H9 (cell line): ENCODE results near the gene RPL37. TPM values are rescaled to one million over a fixed set of nuclear protein-coding genes. Genes with fewer than 3 reads are reported as not detected.

ENCODE experiments used
- DNase-seq: peaks from one replicate; pipeline ENCODE4 v3.0.0-alpha.2; 2017
- H2AFZ ChIP-seq: one replicate; pipeline ENCODE4 v1.6.1; 2013; ENCODE audit warnings: mild to moderate bottlenecking, low read length, control low read depth, moderate library complexity
- H2AK5ac ChIP-seq: 2 replicates; pipeline ENCODE4 v1.6.1; 2013; ENCODE audit warnings: low read length, control low read depth, mixed read lengths; ENCODE audit not compliant: insufficient read length
- H2BK120ac ChIP-seq: one replicate; pipeline ENCODE4 v1.6.1; 2013; ENCODE audit warnings: low read depth, mild to moderate bottlenecking, low read length, control low read depth, inconsistent platforms; ENCODE audit not compliant: poor library complexity, severe bottlenecking
- H2BK12ac ChIP-seq: 2 replicates; pipeline ENCODE4 v1.6.1; 2013; ENCODE audit warnings: low read length, control low read depth, mixed read lengths, low read depth; ENCODE audit not compliant: insufficient read length
- H2BK15ac ChIP-seq: 2 replicates; pipeline ENCODE4 v1.6.1; 2013; ENCODE audit warnings: low read depth, low read length, control low read depth
- H2BK20ac ChIP-seq: one replicate; pipeline ENCODE4 v1.6.1; 2013; ENCODE audit warnings: low read depth, mild to moderate bottlenecking, low read length, control low read depth, inconsistent platforms; ENCODE audit not compliant: poor library complexity, severe bottlenecking
- H2BK5ac ChIP-seq: 2 replicates; pipeline ENCODE4 v1.6.1; 2013; ENCODE audit warnings: low read length, control low read depth, mixed read lengths; ENCODE audit not compliant: insufficient read length
- H3K14ac ChIP-seq: 2 replicates; pipeline ENCODE4 v1.6.1; 2013; ENCODE audit warnings: low read length, control low read depth; ENCODE audit not compliant: insufficient read depth
- H3K18ac ChIP-seq: 2 replicates; pipeline ENCODE4 v1.6.1; 2013; ENCODE audit warnings: low read depth, mild to moderate bottlenecking, mixed read lengths, low read length, control low read depth; ENCODE audit not compliant: insufficient read length
- H3K23ac ChIP-seq: 2 replicates; pipeline ENCODE4 v1.6.1; 2013; ENCODE audit warnings: low read length, control low read depth, mixed read lengths, low read depth; ENCODE audit not compliant: insufficient read length
- H3K23me2 ChIP-seq: 2 replicates; pipeline ENCODE4 v1.6.1; 2013; ENCODE audit warnings: low read depth, mild to moderate bottlenecking, mixed read lengths, low read length, control low read depth; ENCODE audit not compliant: insufficient read length, poor library complexity, severe bottlenecking
- H3K27ac ChIP-seq: 2 replicates; pipeline ENCODE4 v1.5.1; 2013; ENCODE audit warnings: low read length, control low read depth, mixed read lengths, low read depth; ENCODE audit not compliant: insufficient read length
- H3K27me3 ChIP-seq: 2 replicates; pipeline ENCODE4 v1.6.1; 2013; ENCODE audit warnings: low read length, control low read depth, inconsistent platforms; ENCODE audit not compliant: insufficient read depth
- H3K4ac ChIP-seq: 2 replicates; pipeline ENCODE4 v1.6.1; 2013; ENCODE audit warnings: low read depth, mild to moderate bottlenecking, control low read depth, inconsistent platforms, low read length, moderate library complexity
- H3K4me1 ChIP-seq: 2 replicates; pipeline ENCODE4 v1.6.1; 2013; ENCODE audit warnings: low read length, control low read depth, inconsistent platforms; ENCODE audit not compliant: insufficient read depth
- H3K4me2 ChIP-seq: 2 replicates; pipeline ENCODE4 v1.6.1; 2013; ENCODE audit warnings: low read length, control low read depth, mixed read lengths; ENCODE audit not compliant: insufficient read length, insufficient read depth
- H3K56ac ChIP-seq: 2 replicates; pipeline ENCODE4 v1.6.1; 2013; ENCODE audit warnings: low read depth, mild to moderate bottlenecking, mixed read lengths, low read length, control low read depth; ENCODE audit not compliant: insufficient read length
- H3K79me1 ChIP-seq: 2 replicates; pipeline ENCODE4 v1.6.1; 2013; ENCODE audit warnings: low read depth, mild to moderate bottlenecking, moderate library complexity, low read length, control low read depth, inconsistent platforms; ENCODE audit not compliant: insufficient read depth, poor library complexity, severe bottlenecking
- H3K79me2 ChIP-seq: 2 replicates; pipeline ENCODE4 v1.6.1; 2013; ENCODE audit warnings: low read length, control low read depth, inconsistent platforms; ENCODE audit not compliant: insufficient read depth
- H3K9ac ChIP-seq: 2 replicates; pipeline ENCODE4 v1.6.1; 2013; ENCODE audit warnings: low read length, control low read depth, mixed read lengths; ENCODE audit not compliant: insufficient read length; ENCODE audit errors: extremely low read depth
- H3K9me3 ChIP-seq: one replicate; pipeline ENCODE4 v1.6.1; 2013; ENCODE audit warnings: low read depth, low read length, inconsistent platforms; ENCODE audit not compliant: control insufficient read depth
- H3T11ph ChIP-seq: one replicate; pipeline ENCODE4 v1.6.1; 2013; ENCODE audit warnings: mild to moderate bottlenecking, low read length, control low read depth, inconsistent platforms
- H4K20me1 ChIP-seq: one replicate; pipeline ENCODE4 v1.6.1; 2013; ENCODE audit not compliant: control insufficient read depth, insufficient read length, insufficient read depth
- H4K5ac ChIP-seq: 2 replicates; pipeline ENCODE4 v1.6.1; 2013; ENCODE audit warnings: low read depth, mild to moderate bottlenecking, mixed read lengths, low read length, control low read depth; ENCODE audit not compliant: insufficient read length
- H4K8ac ChIP-seq: replicated peaks from 2 replicates; pipeline ENCODE4 v1.6.1; 2013; ENCODE audit warnings: low read length, control low read depth, mixed read lengths, low read depth; ENCODE audit not compliant: insufficient read length
- H4K91ac ChIP-seq: 2 replicates; pipeline ENCODE4 v1.6.1; 2013; ENCODE audit warnings: low read depth, mild to moderate bottlenecking, moderate library complexity, mixed read lengths, low read length, control low read depth; ENCODE audit not compliant: insufficient read length
- H3K27ac Mint-ChIP-seq, 3 experiments: 2 replicates in 2 of 3; 3 replicates in 1 of 3; pipeline ENCODE4 v1.8.0; 2020 to 2021; ENCODE audit warnings: mixed read lengths in 3 of 3, mild to moderate bottlenecking in 1 of 3, moderate library complexity in 1 of 3
- H3K27me3 Mint-ChIP-seq: 2 replicates; pipeline ENCODE4 v1.8.0; 2021; ENCODE audit warnings: low read depth, mild to moderate bottlenecking, moderate library complexity, mixed read lengths
- H3K36me3 Mint-ChIP-seq, 3 experiments: 2 replicates in 2 of 3; 3 replicates in 1 of 3; pipeline ENCODE4 v1.8.0; 2020 to 2021; ENCODE audit warnings: low read depth in 3 of 3, mixed read lengths in 3 of 3; ENCODE audit not compliant: insufficient read depth in 1 of 3
- H3K4me1 Mint-ChIP-seq, 2 experiments: 2 replicates each; pipeline ENCODE4 v1.8.0; 2020; ENCODE audit warnings: mixed read lengths in 2 of 2
- H3K4me3 Mint-ChIP-seq, 2 experiments: 2 replicates in 1 of 2; 3 replicates in 1 of 2; pipeline ENCODE4 v1.8.0; 2020 to 2021; ENCODE audit warnings: mild to moderate bottlenecking in 2 of 2, mixed read lengths in 2 of 2, moderate library complexity in 1 of 2
- H3K9me3 Mint-ChIP-seq, 2 experiments: 2 replicates in 1 of 2; 3 replicates in 1 of 2; pipeline ENCODE4 v1.8.0; 2020; ENCODE audit warnings: mild to moderate bottlenecking in 2 of 2, mixed read lengths in 2 of 2, moderate library complexity in 1 of 2
- WGBS: extraction: QIAGEN DNeasy Blood & Tissue Kit; methylation state at CpG from one replicate; pipeline ENCODE4 v1.1.7; 2013; ENCODE audit warnings: missing lambda C conversion rate, low lambda C conversion rate, mixed read lengths; ENCODE audit not compliant: insufficient read length; ENCODE audit errors: extremely low coverage; 5-methylcytosine and 5-hydroxymethylcytosine counted together
- total RNA-seq: library from RNA; stranded (reverse); gene quantifications from 2 replicates; pipeline ENCODE4 v1.2.1, GENCODE V29; 2021
- TF ChIP-seq, protein P1 (sequence below): fragments of 200-600 bp; sonication (generic); conservative IDR thresholded peaks from 3 replicates; pipeline ENCODE4 v1.8.0; 2021; ENCODE audit warnings: antibody characterized with exemption, mild to moderate bottlenecking

RPL37 gene
- total RNA-seq, 1 experiment from 2014 or later = 1,735 TPM

DNA sequence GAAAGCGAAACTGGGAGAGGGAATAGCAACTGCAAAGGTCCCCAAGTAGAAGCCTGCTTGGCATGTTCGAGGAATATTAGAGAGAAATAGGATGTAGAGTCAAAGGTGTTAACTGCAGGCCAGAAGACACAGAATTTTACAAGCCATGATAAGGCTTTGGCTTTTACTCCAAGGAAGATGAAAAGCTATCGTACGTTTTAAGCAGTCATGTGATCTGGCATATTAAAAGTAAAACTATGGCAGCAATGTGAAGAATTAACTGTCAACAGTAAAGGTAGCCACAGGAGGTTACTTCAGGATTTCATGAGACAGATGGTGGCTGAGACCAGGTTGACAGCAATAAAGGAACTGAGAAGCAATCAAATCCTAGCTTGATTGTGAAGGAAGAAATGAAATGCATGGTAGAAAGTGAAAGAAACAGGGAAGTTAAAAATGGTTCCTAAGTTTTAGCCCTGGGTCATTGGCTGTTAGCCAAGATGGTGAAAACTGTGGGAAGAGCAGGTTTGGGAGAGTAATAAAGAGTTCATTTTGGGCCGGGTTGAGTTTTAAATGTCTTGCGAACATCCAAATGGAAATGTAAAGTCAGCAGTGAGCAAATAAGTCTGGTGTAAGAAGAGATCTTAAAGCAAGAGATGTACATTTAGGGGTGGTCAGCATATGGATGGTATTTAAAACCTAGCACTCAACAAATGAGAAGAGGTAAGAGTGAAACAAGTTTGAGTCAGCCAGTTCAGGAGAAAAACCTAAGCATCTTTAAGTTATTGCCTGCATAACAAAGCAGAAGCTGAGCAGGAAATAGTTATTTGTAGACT is 59.0 kb downstream of the RPL37 start:
- H3K18ac ChIP-seq = no peak overlapping the region
- WGBS = no CpG with 5 or more reads among the region's 6 CpGs
- Mint-ChIP-seq H3K4me1 (no peaks in the 10 kb centered on the region), H3K27ac (peak overlapping the region in 1 of 3 experiments; percentile 9; a peak in 1 of 7 replicates), H3K27me3 (no peaks in the 10 kb centered on the region), H3K4me3 (no peak overlapping the region), H3K9me3 (no peaks in the 10 kb centered on the region), H3K36me3 (peaks cover 9 to 37% (median 25%) of the 10 kb centered on the region in 3 experiments; a peak in 6 of 7 replicates)
- no peak overlapping the region for H3K27ac ChIP-seq
- TF ChIP-seq, protein P1, sequence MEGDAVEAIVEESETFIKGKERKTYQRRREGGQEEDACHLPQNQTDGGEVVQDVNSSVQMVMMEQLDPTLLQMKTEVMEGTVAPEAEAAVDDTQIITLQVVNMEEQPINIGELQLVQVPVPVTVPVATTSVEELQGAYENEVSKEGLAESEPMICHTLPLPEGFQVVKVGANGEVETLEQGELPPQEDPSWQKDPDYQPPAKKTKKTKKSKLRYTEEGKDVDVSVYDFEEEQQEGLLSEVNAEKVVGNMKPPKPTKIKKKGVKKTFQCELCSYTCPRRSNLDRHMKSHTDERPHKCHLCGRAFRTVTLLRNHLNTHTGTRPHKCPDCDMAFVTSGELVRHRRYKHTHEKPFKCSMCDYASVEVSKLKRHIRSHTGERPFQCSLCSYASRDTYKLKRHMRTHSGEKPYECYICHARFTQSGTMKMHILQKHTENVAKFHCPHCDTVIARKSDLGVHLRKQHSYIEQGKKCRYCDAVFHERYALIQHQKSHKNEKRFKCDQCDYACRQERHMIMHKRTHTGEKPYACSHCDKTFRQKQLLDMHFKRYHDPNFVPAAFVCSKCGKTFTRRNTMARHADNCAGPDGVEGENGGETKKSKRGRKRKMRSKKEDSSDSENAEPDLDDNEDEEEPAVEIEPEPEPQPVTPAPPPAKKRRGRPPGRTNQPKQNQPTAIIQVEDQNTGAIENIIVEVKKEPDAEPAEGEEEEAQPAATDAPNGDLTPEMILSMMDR = no peak
- peaks cover 7% of the 10 kb centered on the region; the same call in 1 of the 2 replicates for H3K79me2 ChIP-seq
- no peak overlapping the region for H3K23ac ChIP-seq
- no peak overlapping the region for H4K91ac ChIP-seq
- H3K4me1 ChIP-seq = no peaks in the 10 kb centered on the region
- H2BK20ac ChIP-seq = no peak overlapping the region
- no peak overlapping the region for H2BK120ac ChIP-seq
- H2AK5ac ChIP-seq = no peak overlapping the region
- no peak overlapping the region for H3K9ac ChIP-seq
- H3K56ac ChIP-seq = no peak overlapping the region
- H3K23me2 ChIP-seq = no peaks in the 10 kb centered on the region
- DNase-seq = no peak
- no peak overlapping the region for H2BK12ac ChIP-seq
- H3T11ph ChIP-seq = no peak overlapping the region
- H3K4me2 ChIP-seq = no peak overlapping the region
- no peaks in the 10 kb centered on the region for H3K79me1 ChIP-seq
- no peak overlapping the region for H2BK5ac ChIP-seq
- H3K27me3 ChIP-seq = no peaks in the 10 kb centered on the region
- no peak overlapping the region for H3K4ac ChIP-seq
- H4K20me1 ChIP-seq = no peaks in the 10 kb centered on the region
- no peaks in the 10 kb centered on the region for H3K9me3 ChIP-seq
- H4K5ac ChIP-seq = no peak overlapping the region
- no peak overlapping the region for H4K8ac ChIP-seq
- no peak overlapping the region for H2AFZ ChIP-seq
- H2BK15ac ChIP-seq = no peak overlapping the region
- no peak overlapping the region for H3K14ac ChIP-seq

Other genes starting within 250 kb of the RPL37 start
- 0.35 and 0.37 TPM in 2 replicates for gene PTGER4, start 155.3 kb downstream of the RPL37 start, total RNA-seq
- gene TTC33, start 79.3 kb downstream of the RPL37 start, total RNA-seq = 7.2 and 7.3 TPM in 2 replicates
- 28.8 and 29.1 TPM in 2 replicates for gene PRKAA1, start 36.8 kb downstream of the RPL37 start, total RNA-seq
- gene CARD6, start 6.1 kb upstream of the RPL37 start, total RNA-seq = 0.22 and 0.35 TPM in 2 replicates
- 0.52 and 0.70 TPM in 2 replicates for gene C7, start 74.3 kb upstream of the RPL37 start, total RNA-seq
- gene MROH2B, start 236.1 kb upstream of the RPL37 start, total RNA-seq = not detected in 2 replicates